H9 (cell line): ENCODE measurements around the gene OLFM1. TPM values are rescaled to one million over a fixed set of nuclear protein-coding genes. Genes with fewer than 3 reads are reported as not detected.

Experiments
- DNase-seq: peaks from one replicate; pipeline ENCODE4 v3.0.0-alpha.2; 2017
- H2AFZ ChIP-seq: one replicate; pipeline ENCODE4 v1.6.1; 2013; ENCODE audit warnings: mild to moderate bottlenecking, low read length, control low read depth, moderate library complexity
- H2AK5ac ChIP-seq: 2 replicates; pipeline ENCODE4 v1.6.1; 2013; ENCODE audit warnings: low read length, control low read depth, mixed read lengths; ENCODE audit not compliant: insufficient read length
- H2BK120ac ChIP-seq: one replicate; pipeline ENCODE4 v1.6.1; 2013; ENCODE audit warnings: low read depth, mild to moderate bottlenecking, low read length, control low read depth, inconsistent platforms; ENCODE audit not compliant: poor library complexity, severe bottlenecking
- H2BK12ac ChIP-seq: 2 replicates; pipeline ENCODE4 v1.6.1; 2013; ENCODE audit warnings: low read length, control low read depth, mixed read lengths, low read depth; ENCODE audit not compliant: insufficient read length
- H2BK15ac ChIP-seq: 2 replicates; pipeline ENCODE4 v1.6.1; 2013; ENCODE audit warnings: low read depth, low read length, control low read depth
- H2BK20ac ChIP-seq: one replicate; pipeline ENCODE4 v1.6.1; 2013; ENCODE audit warnings: low read depth, mild to moderate bottlenecking, low read length, control low read depth, inconsistent platforms; ENCODE audit not compliant: poor library complexity, severe bottlenecking
- H2BK5ac ChIP-seq: 2 replicates; pipeline ENCODE4 v1.6.1; 2013; ENCODE audit warnings: low read length, control low read depth, mixed read lengths; ENCODE audit not compliant: insufficient read length
- H3K14ac ChIP-seq: 2 replicates; pipeline ENCODE4 v1.6.1; 2013; ENCODE audit warnings: low read length, control low read depth; ENCODE audit not compliant: insufficient read depth
- H3K18ac ChIP-seq: 2 replicates; pipeline ENCODE4 v1.6.1; 2013; ENCODE audit warnings: low read depth, mild to moderate bottlenecking, mixed read lengths, low read length, control low read depth; ENCODE audit not compliant: insufficient read length
- H3K23ac ChIP-seq: 2 replicates; pipeline ENCODE4 v1.6.1; 2013; ENCODE audit warnings: low read length, control low read depth, mixed read lengths, low read depth; ENCODE audit not compliant: insufficient read length
- H3K23me2 ChIP-seq: 2 replicates; pipeline ENCODE4 v1.6.1; 2013; ENCODE audit warnings: low read depth, mild to moderate bottlenecking, mixed read lengths, low read length, control low read depth; ENCODE audit not compliant: insufficient read length, poor library complexity, severe bottlenecking
- H3K27ac ChIP-seq: 2 replicates; pipeline ENCODE4 v1.5.1; 2013; ENCODE audit warnings: low read length, control low read depth, mixed read lengths, low read depth; ENCODE audit not compliant: insufficient read length
- H3K27me3 ChIP-seq: 2 replicates; pipeline ENCODE4 v1.6.1; 2013; ENCODE audit warnings: low read length, control low read depth, inconsistent platforms; ENCODE audit not compliant: insufficient read depth
- H3K4ac ChIP-seq: 2 replicates; pipeline ENCODE4 v1.6.1; 2013; ENCODE audit warnings: low read depth, mild to moderate bottlenecking, control low read depth, inconsistent platforms, low read length, moderate library complexity
- H3K4me1 ChIP-seq: 2 replicates; pipeline ENCODE4 v1.6.1; 2013; ENCODE audit warnings: low read length, control low read depth, inconsistent platforms; ENCODE audit not compliant: insufficient read depth
- H3K4me2 ChIP-seq: 2 replicates; pipeline ENCODE4 v1.6.1; 2013; ENCODE audit warnings: low read length, control low read depth, mixed read lengths; ENCODE audit not compliant: insufficient read length, insufficient read depth
- H3K56ac ChIP-seq: 2 replicates; pipeline ENCODE4 v1.6.1; 2013; ENCODE audit warnings: low read depth, mild to moderate bottlenecking, mixed read lengths, low read length, control low read depth; ENCODE audit not compliant: insufficient read length
- H3K79me1 ChIP-seq: 2 replicates; pipeline ENCODE4 v1.6.1; 2013; ENCODE audit warnings: low read depth, mild to moderate bottlenecking, moderate library complexity, low read length, control low read depth, inconsistent platforms; ENCODE audit not compliant: insufficient read depth, poor library complexity, severe bottlenecking
- H3K79me2 ChIP-seq: 2 replicates; pipeline ENCODE4 v1.6.1; 2013; ENCODE audit warnings: low read length, control low read depth, inconsistent platforms; ENCODE audit not compliant: insufficient read depth
- H3K9ac ChIP-seq: 2 replicates; pipeline ENCODE4 v1.6.1; 2013; ENCODE audit warnings: low read length, control low read depth, mixed read lengths; ENCODE audit not compliant: insufficient read length; ENCODE audit errors: extremely low read depth
- H3K9me3 ChIP-seq: one replicate; pipeline ENCODE4 v1.6.1; 2013; ENCODE audit warnings: low read depth, low read length, inconsistent platforms; ENCODE audit not compliant: control insufficient read depth
- H3T11ph ChIP-seq: one replicate; pipeline ENCODE4 v1.6.1; 2013; ENCODE audit warnings: mild to moderate bottlenecking, low read length, control low read depth, inconsistent platforms
- H4K20me1 ChIP-seq: one replicate; pipeline ENCODE4 v1.6.1; 2013; ENCODE audit not compliant: control insufficient read depth, insufficient read length, insufficient read depth
- H4K5ac ChIP-seq: 2 replicates; pipeline ENCODE4 v1.6.1; 2013; ENCODE audit warnings: low read depth, mild to moderate bottlenecking, mixed read lengths, low read length, control low read depth; ENCODE audit not compliant: insufficient read length
- H4K8ac ChIP-seq: replicated peaks from 2 replicates; pipeline ENCODE4 v1.6.1; 2013; ENCODE audit warnings: low read length, control low read depth, mixed read lengths, low read depth; ENCODE audit not compliant: insufficient read length
- H4K91ac ChIP-seq: 2 replicates; pipeline ENCODE4 v1.6.1; 2013; ENCODE audit warnings: low read depth, mild to moderate bottlenecking, moderate library complexity, mixed read lengths, low read length, control low read depth; ENCODE audit not compliant: insufficient read length
- H3K27ac Mint-ChIP-seq, 3 experiments: 2 replicates in 2 of 3; 3 replicates in 1 of 3; pipeline ENCODE4 v1.8.0; 2020 to 2021; ENCODE audit warnings: mixed read lengths in 3 of 3, mild to moderate bottlenecking in 1 of 3, moderate library complexity in 1 of 3
- H3K27me3 Mint-ChIP-seq: 2 replicates; pipeline ENCODE4 v1.8.0; 2021; ENCODE audit warnings: low read depth, mild to moderate bottlenecking, moderate library complexity, mixed read lengths
- H3K36me3 Mint-ChIP-seq, 3 experiments: 2 replicates in 2 of 3; 3 replicates in 1 of 3; pipeline ENCODE4 v1.8.0; 2020 to 2021; ENCODE audit warnings: low read depth in 3 of 3, mixed read lengths in 3 of 3; ENCODE audit not compliant: insufficient read depth in 1 of 3
- H3K4me1 Mint-ChIP-seq, 2 experiments: 2 replicates each; pipeline ENCODE4 v1.8.0; 2020; ENCODE audit warnings: mixed read lengths in 2 of 2
- H3K4me3 Mint-ChIP-seq, 2 experiments: 2 replicates in 1 of 2; 3 replicates in 1 of 2; pipeline ENCODE4 v1.8.0; 2020 to 2021; ENCODE audit warnings: mild to moderate bottlenecking in 2 of 2, mixed read lengths in 2 of 2, moderate library complexity in 1 of 2
- H3K9me3 Mint-ChIP-seq, 2 experiments: 2 replicates in 1 of 2; 3 replicates in 1 of 2; pipeline ENCODE4 v1.8.0; 2020; ENCODE audit warnings: mild to moderate bottlenecking in 2 of 2, mixed read lengths in 2 of 2, moderate library complexity in 1 of 2
- WGBS: extraction: QIAGEN DNeasy Blood & Tissue Kit; methylation state at CpG from one replicate; pipeline ENCODE4 v1.1.7; 2013; ENCODE audit warnings: missing lambda C conversion rate, low lambda C conversion rate, mixed read lengths; ENCODE audit not compliant: insufficient read length; ENCODE audit errors: extremely low coverage; 5-methylcytosine and 5-hydroxymethylcytosine counted together
- total RNA-seq: library from RNA; stranded (reverse); gene quantifications from 2 replicates; pipeline ENCODE4 v1.2.1, GENCODE V29; 2021
- TF ChIP-seq, protein P1 (sequence below): fragments of 200-600 bp; sonication (generic); conservative IDR thresholded peaks from 3 replicates; pipeline ENCODE4 v1.8.0; 2021; ENCODE audit warnings: antibody characterized with exemption, mild to moderate bottlenecking

OLFM1 gene
- total RNA-seq, 1 experiment from 2014 or later = 34.1 TPM

DNA sequence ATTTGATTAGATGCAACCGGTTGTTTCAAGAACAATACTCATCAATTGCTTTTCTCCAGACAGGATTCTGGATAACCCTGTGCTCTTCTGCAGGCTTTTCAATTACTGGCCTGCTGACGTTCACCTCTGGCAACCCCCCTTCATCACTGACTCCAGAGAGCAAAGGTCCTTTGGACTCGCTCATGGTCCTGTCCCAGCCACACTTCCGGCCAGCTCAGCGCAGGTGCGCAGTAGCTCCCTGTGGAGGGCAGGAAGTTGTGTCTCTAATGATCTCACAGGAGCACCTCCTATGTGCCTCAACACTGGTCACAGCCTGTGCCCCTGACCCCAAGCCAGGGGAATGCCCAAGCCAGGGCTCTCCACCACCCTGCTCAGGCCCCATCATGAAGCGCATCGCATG is 44.0 kb downstream of the OLFM1 start:
- WGBS = no CpG with 5 or more reads among the region's 8 CpGs
- Histone ChIP-seq H4K91ac (no peak overlapping the region), H2BK20ac (no peak overlapping the region), H3K27me3 (no peaks in the 10 kb centered on the region), H3K56ac (no peak overlapping the region), H4K20me1 (peaks cover 2% of the 10 kb centered on the region), H4K8ac (no peak overlapping the region), H2BK12ac (no peak overlapping the region), H2AK5ac (no peak overlapping the region), H3K79me1 (no peaks in the 10 kb centered on the region), H3K79me2 (no peaks in the 10 kb centered on the region), H2AFZ (no peak overlapping the region), H3K4ac (no peak overlapping the region), H3K18ac (no peak overlapping the region), H3K4me2 (no peak overlapping the region), H3K14ac (no peak overlapping the region; the same call in 1 of the 2 replicates), H3K23ac (no peak overlapping the region), H3K9ac (no peak overlapping the region), H3K23me2 (no peaks in the 10 kb centered on the region), H3K4me1 (no peaks in the 10 kb centered on the region), H2BK120ac (no peak overlapping the region), H3K9me3 (no peaks in the 10 kb centered on the region), H3T11ph (no peak overlapping the region), H2BK5ac (no peak overlapping the region), H3K27ac (no peak overlapping the region), H4K5ac (no peak overlapping the region), H2BK15ac (no peak overlapping the region)
- Mint-ChIP-seq H3K9me3 (peaks cover 8% of the 10 kb centered on the region in 2 experiments), H3K27me3 (peaks cover 1% of the 10 kb centered on the region; the same call in 1 of the 2 replicates), H3K4me3 (no peak overlapping the region), H3K4me1 (peaks cover 5 to 10% of the 10 kb centered on the region in 2 experiments; a peak in 2 of 4 replicates), H3K36me3 (peaks cover 2 to 7% (median 6%) of the 10 kb centered on the region in 3 experiments; a peak in 5 of 7 replicates), H3K27ac (no peak overlapping the region)
- no peak for DNase-seq
- TF ChIP-seq, protein P1, sequence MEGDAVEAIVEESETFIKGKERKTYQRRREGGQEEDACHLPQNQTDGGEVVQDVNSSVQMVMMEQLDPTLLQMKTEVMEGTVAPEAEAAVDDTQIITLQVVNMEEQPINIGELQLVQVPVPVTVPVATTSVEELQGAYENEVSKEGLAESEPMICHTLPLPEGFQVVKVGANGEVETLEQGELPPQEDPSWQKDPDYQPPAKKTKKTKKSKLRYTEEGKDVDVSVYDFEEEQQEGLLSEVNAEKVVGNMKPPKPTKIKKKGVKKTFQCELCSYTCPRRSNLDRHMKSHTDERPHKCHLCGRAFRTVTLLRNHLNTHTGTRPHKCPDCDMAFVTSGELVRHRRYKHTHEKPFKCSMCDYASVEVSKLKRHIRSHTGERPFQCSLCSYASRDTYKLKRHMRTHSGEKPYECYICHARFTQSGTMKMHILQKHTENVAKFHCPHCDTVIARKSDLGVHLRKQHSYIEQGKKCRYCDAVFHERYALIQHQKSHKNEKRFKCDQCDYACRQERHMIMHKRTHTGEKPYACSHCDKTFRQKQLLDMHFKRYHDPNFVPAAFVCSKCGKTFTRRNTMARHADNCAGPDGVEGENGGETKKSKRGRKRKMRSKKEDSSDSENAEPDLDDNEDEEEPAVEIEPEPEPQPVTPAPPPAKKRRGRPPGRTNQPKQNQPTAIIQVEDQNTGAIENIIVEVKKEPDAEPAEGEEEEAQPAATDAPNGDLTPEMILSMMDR = no peak
